Left cardiac atrium (tissue), 4 donors: ENCODE measurements around the gene CELSR1. TPM values are rescaled to one million over a fixed set of nuclear protein-coding genes. Genes with fewer than 3 reads are reported as not detected.
"Not testable (repeated sequence)": the region's sequence is repeated elsewhere in the genome, so short reads cannot be mapped to it uniquely, and the experiment has no call there.

Experiments used
- ATAC-seq, 2 donors: fragments of 200-7000 bp; cut with Tn5 transposase; one replicate each; pipeline ENCODE4 v1.9.1; 2020; ENCODE audit warnings: mild to moderate bottlenecking in 2 of 2, moderate library complexity in 2 of 2
- DNase-seq: peaks from one replicate; pipeline ENCODE4 v3.0.0-alpha.2; 2020
- intact Hi-C, 2 donors: fragments of 100-400 bp; cut with DNase I; formaldehyde crosslinking; loops; one replicate each; pipeline versions ENCODE4 v1.14.1 to v1.15.1; 2022 to 2023
- total RNA-seq, 2 donors: library from RNA; stranded (reverse); fragmentation: NEBNext Ultra II Directional; extraction: Animal tissue kit (Norgen Biotek cat#: 25700); gene quantifications; one replicate each; pipeline ENCODE4 v1.2.1, GENCODE V29; 2021
- donor health status: DM: no; HTN: yes; CAD: no.
- donor health status: DM: no; HTN: yes; CAD: no; lungs with severe emphysema.
- donor health status: DM: yes; HTN: yes; CAD: no.
- donor health status: Dilated cardiomyopathy.

Gene CELSR1
- total RNA-seq, 2 donors from 2014 or later = 6.5 to 8.1 TPM

GRCh38 chr22:46504584-46504983 is 32.8 kb downstream of the CELSR1 start:
- intact Hi-C loops = no loop called here
- no peak for ATAC-seq
- no peak for DNase-seq

DNA sequence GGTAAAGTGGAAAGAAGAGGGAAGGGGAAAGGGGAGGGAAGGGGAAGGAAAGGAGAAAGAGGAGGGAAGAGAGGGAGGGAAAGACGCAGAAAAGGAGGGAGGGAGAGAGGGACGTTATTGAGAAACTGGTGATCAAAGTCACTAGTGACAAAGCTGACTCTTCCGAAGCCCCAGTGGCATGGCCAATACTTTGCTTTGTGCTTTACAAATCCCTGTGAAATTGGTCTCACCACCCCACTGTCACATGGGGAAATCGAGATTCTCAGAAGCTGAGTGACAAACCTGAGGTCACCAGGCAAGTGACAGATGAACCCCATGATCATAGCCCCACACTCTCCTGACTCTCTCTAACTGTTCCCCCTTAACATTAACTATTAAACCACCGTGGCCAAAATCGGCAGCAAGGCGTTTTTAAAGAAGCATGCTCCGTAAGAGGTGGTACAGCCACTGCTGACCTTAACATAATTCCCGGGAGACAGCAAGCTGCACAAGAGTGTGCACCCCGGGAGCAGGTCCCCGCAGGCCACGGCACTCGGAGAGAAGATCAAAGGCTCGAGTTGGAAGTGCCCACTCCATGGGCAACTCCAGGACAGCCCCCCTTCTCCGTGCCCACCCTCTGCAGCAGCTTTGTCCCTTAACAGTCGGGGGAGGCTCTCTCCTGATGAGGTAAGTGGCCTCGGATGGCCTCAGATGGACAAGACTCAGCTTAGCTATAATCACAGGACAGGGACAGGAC is 34.8 kb downstream of the CELSR1 start:
- intact Hi-C loops = no loop called here
- DNase-seq (no peak), ATAC-seq (no peak)

DNA sequence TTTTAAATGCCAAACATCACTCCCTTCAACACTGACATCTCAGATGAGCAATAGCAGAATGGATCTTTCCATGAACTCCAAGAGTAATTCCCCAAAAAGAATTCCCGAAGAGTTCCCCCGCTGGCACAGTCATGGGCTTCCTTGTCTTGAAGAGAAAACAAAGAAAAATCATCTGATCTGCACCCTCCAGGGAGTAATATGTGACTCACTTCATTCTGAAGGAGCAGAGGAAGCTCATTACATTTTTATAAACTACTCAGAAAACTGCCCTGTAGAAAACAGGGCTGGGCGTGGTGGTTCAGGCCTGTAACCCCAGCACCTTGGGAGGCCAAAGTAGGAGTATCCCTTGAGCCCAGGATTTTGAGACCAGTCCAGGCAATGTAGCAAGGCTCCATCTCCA is 35.7 kb downstream of the CELSR1 start:
- ATAC-seq (no peak), DNase-seq (no peak)
- intact Hi-C loops = no loop called here

- ATAC-seq, DNase-seq, intact Hi-C loops: not testable (repeated sequence)
These were observed 36.2 kb downstream of the CELSR1 start for GRCh38 chr22:46501265-46501664.

GRCh38 chr22:46500201-46500600 is 37.2 kb downstream of the CELSR1 start:
- ATAC-seq (no peak), DNase-seq (no peak)
- intact Hi-C loops = no loop called here

DNA sequence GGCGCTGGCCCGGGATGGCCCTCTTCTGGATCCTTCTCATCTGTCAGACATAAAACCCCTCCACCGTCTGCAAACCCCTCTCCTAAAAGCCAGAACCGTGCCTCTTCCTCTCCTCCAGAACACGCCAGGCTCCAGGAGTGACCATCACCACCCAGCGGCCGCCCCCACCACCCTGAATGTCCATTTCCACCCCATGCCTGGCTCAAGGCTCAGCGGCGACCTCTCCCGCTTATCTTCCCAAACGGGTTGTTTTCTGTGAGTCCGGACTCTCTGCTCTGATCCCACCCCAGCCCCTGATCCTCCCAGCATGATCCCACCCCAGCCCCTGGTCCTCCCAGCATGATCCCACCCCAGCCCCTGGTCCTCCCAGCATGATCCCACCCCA is 37.6 kb downstream of the CELSR1 start:
- no peak for ATAC-seq
- intact Hi-C loops = no loop called here

DNA sequence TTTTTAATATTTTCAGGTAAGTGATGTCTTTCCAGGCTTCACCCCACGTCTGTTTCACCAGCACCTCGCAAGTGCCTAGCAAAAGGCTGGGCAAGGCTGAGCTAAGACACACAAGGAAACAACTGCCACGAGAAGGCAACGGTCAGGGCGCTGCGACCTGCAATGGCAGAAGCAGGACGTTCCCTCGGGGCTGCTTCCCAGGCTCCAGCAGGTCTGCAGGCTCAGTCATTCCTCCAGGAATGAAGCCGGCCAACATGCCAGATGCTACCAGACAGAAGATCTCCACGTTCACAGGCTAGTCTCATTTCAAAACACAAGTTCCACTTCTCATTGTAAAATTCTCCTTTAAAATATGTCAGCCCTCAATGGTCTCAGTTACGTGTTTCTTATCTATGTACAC is 45.5 kb downstream of the CELSR1 start:
- intact Hi-C loops = no loop called here
- no peak for ATAC-seq
- no peak for DNase-seq

More for the DNA sequence above, 37.6 kb downstream of the CELSR1 start:
- DNase-seq = no peak

GRCh38 chr22:46490538-46490937 is 46.9 kb downstream of the CELSR1 start:
- no peak for DNase-seq

GRCh38 chr22:46486996-46487717 is 50.3 kb downstream of the CELSR1 start:
- intact Hi-C loops = no loop called here
- no peak for DNase-seq
- no peak for ATAC-seq

More at GRCh38 chr22:46490538-46490937, 46.9 kb downstream of the CELSR1 start:
- ATAC-seq = no peak
- intact Hi-C loops = no loop called here

DNA sequence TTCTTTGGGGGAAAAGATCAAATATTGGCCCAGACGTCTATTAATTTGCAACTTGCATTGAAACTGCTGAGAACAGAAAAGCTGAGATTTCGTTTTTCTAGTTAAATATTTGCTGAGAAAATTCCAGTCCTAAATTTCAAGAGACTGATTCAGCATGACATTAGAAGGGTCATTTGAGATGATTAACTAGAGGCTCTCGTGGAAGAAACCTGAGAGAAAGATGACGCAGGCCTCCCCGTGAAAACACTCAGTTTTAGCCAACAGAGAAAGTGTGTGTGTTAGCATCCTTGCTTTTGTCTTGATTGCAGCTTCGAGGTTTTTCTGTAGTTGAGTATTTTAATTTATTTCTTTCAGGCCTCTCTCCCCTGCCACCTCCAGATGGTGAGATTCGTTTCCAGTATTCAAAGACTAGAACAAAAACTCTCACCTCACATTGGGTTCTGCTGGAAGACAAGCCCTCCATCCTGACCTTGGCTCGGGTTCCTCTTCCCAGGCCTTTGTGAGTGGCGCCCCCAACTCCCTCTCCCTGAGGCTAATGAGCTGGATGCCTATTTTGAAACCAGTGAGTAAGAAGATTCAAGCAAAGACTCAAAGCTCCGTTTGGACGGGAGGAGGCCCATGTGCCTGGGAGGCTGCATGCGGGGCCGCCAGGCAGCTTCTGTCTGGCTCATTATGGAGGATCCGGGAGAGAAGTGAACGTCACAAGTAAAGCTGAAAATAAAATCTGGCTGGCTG is 52.4 kb downstream of the CELSR1 start:
- no peak for ATAC-seq
- intact Hi-C loops = no loop called here
- DNase-seq = no peak

DNA sequence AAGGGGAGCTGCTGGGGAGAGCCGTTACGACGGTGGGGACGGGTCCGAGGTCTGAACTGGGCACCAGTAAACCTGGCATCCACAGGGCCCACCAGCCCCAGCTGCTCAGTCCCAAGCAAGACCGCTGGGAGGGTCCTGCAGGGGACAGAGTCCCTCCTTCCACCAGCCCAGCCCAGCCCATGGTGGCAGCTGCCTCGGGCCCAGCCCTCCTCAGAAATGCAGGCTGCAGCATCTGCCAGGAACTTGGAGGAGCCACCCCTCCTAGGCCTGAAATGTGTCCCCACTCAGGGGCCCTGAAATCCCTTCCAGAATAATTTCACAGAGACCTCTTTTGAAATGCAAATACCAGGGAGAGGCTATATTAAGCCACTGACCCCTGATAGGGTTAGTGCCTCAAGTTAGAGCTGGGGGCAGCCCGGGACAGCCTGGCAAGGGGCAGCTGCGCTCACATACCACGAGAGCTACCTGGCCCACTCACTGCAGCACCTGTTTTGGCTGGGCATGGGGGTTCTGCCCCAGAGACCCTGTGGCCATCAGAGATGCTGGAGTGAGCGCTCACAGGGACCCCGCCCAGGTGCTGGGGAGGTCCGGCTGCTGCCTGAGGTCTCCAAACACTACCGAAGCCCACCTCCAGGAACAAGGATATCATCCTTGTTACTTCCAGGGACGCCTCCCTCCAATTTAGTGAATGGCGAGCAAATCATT is 53.1 kb downstream of the CELSR1 start:
- intact Hi-C loops = no loop called here
- no peak for DNase-seq
- no peak for ATAC-seq

DNA sequence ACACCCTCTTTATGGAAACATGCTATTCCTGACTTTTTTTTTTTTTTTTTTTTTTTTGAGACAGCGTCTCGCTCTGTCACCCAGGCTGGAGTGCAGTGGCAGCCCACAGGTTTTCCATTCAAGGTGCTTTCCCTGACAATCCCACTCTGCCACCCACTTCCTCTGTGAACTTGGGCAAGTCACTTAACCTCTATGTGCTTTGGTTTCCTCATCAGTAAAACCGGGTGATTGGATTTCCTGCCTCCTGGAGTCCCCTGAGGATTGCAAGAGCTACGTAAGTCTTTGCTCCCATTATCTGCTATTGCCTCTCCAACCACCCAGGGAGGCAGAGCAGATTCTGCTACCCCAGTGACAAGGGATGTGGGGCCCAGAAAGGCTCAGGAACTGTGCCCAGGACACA is 54.1 kb downstream of the CELSR1 start:
- intact Hi-C loops = no loop called here
- ATAC-seq (no peak), DNase-seq (no peak)

DNA sequence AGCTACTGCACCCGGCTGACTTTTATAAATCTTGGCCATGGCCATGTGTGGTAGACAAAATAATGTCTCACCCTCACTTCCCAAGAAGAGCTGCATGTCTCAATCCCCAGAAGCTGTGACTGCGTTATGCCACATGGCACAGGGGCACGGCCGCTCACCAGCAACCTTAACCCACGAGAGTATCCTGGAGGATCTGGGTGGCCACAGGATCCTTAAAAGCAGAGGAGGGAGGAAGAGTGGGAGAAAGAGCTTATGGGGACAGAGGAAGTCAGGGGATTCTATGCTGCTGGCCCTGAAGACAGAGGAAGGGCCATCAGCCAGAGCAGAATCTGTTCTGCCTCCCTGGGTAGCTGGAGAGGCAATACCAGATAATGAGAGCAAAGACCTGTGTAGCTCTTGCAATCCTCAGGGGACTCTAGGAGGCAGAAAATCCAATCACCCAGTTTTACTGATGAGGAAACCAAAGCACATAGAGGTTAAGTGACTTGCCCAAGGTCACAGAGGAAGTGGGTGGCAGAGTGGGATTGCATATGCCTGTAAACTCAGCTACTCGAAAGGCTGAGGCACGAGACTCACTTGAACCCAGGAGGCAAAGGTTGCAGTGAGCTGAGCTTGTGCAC is 55.3 kb downstream of the CELSR1 start:
- DNase-seq = no peak
- intact Hi-C loops = no loop called here
- ATAC-seq = no peak

- intact Hi-C loops = no loop called here
- DNase-seq (no peak), ATAC-seq (no peak)
These were observed 56.0 kb downstream of the CELSR1 start for GRCh38 chr22:46481386-46481785.

GRCh38 chr22:46480396-46480795 is 57.0 kb downstream of the CELSR1 start:
- intact Hi-C loops = no loop called here
- DNase-seq = no peak
- ATAC-seq = no peak

DNA sequence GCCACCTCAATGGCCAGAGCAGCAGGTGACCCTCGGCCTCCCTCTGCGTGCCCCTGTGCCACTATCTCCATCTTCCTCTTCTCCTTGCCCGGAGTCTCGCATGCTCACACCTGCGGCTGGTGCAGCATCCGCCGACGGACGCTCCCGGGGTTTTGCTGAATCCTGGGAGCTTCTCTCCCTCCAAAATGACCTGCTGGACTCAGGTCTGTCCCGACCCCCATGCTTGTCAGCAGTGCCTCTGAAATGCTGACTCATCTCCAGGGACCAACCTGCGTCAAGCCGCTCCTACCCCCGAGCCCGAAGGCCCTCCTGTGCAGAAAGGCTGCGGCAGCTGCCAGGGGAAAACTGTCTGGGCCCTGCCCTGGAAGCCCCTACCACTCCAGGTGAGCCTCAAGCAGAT is 58.4 kb downstream of the CELSR1 start:
- no peak for ATAC-seq
- no peak for DNase-seq
- intact Hi-C loops = no loop called here

GRCh38 chr22:46478083-46478551 is 59.3 kb downstream of the CELSR1 start:
- intact Hi-C loops = no loop called here
- ATAC-seq = no peak
- DNase-seq = no peak

GRCh38 chr22:46476547-46476941 is 60.9 kb downstream of the CELSR1 start:
- ATAC-seq (no peak), DNase-seq (no peak)
- intact Hi-C loops = no loop called here

GRCh38 chr22:46473896-46474557 is 63.4 kb downstream of the CELSR1 start:
- ATAC-seq = no peak
- DNase-seq = no peak
- intact Hi-C loops = no loop called here
